COLO668 (cell line): Measurements from ENCODE around the gene ZNF735.
"Not testable (repeated sequence)": the region's sequence is repeated elsewhere in the genome, so short reads cannot be mapped to it uniquely, and the experiment has no call there.

Source experiments
- DNase-seq: peaks from one replicate; lab custom pipeline; 2025; ENCODE audit not compliant: unreplicated experiment; lab: John Stamatoyannopoulos, UW

The ZNF735 gene

DNA sequence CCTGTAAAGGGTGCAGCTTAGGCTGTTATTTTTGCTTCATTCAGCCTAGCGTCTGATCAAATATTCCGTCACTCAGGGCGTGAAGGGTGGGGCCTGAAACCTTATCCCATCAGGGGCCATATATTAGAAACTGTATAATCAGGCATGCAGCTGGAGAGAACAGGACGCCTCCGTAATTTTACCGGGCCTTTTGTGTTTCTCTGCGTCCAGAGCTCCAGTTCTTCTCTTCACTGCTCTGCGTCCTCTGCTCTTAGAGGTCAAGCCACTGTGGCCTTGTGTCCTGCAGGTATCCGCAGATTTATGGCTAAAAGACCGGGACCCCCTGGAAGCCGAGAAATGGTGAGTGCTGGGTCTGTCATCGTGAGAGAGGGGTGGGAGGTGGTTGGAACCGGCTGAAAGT, at the start of gene ZNF735:
TSS of gene ZNF735 (plus strand) at position 301 of the 400 bp plus-strand sequence. CDS start at position 301, 0 bp downstream.
- no peak for DNase-seq

- not testable (repeated sequence) for DNase-seq
These were observed 36.0 kb upstream of the ZNF735 start for GRCh38 chr7:64170974-64171373.

- no peak for DNase-seq
These were observed 32.7 kb upstream of the ZNF735 start for GRCh38 chr7:64174328-64174727.

- DNase-seq: no peak
These were observed 32.1 kb upstream of the ZNF735 start for GRCh38 chr7:64174941-64175340.

DNA sequence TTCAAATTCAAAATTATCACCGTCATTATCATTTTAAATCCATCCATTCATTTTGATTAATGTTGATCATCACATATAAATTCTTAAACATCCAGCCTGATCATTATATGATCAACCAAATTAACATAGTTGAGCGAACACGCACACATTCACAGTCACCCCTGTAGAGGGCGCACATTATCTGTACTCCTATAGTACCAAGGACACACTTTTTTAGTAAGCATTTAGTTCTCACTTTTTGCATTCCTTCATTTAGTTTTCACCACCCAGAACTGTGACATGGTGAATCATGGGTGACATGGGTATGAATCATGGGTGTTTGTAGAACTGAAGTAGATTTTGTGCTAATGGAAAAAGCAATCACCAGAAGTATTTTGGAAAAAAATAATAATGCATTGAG, 26.0 kb upstream of the ZNF735 start:
- peak; percentile 2 for DNase-seq

DNA sequence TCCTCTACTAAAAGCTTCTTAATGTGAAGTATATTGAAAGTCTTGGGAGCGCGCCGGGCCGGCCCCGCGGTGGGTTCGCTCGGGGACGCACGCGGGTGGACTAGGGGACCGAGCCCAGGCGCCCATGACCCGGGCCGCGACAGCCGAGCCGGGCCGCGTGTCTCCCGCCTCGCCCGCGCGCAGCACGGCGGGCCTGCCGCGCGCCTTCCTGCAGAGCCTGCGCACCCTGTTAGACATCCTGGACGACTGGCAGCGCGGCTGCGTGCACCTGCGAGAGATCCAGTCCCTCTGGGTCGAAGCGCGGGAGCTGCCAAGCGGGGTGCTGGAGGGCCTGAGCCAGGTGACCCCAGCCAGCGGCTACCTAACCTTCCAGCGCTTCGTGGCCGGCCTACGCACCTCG, 25.4 kb upstream of the ZNF735 start:
- no peak for DNase-seq

DNA sequence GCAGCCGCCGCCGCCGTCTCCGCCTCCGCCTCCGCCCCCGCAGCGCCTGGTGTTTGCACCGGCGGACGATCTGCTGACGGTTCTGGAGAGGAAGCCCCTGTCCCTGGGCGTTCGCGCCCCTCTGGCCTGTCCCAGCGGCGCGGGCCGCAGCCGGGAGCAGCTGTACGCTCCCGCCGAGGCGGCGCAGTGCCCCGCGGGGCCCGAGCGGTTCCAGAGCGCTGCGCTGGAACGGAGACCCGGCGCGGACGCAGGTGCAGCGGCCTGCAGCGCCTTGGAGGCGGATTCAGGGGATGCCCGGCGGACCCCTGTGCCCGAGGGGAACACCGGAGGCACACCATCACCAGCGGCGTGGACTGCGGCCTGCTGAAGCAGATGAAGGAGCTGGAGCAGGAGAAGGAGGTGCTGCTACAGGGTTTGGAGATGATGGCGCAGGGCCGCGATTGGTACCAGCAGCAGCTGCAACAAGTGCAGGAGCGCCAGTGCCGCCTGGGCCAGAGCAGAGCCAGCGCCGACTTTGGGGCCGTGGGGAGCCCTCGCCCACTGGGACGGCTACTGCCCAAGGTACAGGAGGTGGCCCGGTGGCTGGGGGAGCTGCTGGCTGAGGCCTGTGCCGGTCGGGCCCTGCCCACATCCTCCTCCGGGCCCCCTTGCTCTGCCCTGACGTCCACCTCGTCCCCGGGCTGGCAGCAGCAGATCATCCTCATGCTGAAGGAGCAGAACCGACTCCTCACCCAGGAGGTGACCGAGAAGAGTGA, 24.8 kb upstream of the ZNF735 start:
- DNase-seq: no peak

GRCh38 chr7:64183126-64183742, 23.8 kb upstream of the ZNF735 start:
- DNase-seq: peak; percentile 20

DNA sequence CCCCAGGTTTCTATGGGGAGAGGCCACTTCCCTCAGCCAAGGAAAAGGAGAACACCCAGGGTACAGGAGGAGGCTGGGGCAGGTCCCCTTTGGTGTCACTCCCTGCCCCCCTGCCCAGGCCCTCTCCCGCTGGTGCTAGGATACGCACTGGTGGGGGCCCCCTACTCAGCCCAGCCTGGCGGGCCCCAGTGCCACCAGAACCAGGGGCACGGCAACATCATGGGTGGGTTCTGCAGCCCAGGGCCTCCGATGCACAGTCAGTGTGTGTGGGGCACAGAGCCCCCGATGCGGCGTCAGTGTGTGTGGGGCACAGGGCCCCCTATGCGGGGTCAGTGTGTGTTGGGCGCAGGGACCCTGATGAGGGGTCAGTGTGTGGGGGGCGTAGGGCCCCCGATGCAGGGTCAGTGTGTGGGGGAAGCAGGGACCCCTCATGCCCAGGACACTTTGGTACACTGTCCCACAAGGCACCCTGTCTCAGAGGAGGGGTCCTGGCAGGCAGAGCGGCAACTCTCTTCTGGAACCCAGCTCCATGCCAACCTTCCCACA, 23.1 kb upstream of the ZNF735 start:
- no peak for DNase-seq

GRCh38 chr7:64184376-64184775, 22.6 kb upstream of the ZNF735 start:
- DNase-seq: no peak

DNA sequence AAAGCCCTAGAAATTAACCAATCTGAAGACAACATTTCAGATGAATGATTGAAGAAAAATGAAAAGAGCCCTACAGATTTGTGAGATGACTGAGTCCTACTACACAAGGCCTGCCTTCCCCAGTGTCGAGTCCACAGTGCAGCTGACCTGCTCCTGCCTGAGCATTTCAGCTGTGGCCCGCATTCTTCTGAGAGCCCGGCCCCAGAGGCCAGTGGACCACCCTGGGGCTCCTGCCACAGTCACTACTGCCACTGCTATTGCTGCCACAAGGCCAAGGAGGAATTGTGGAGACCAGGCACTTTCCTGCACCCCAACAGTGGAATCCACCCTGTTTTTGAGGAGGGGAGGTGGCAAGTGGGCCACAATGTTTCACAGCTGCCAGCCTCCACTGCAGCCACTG, 19.6 kb upstream of the ZNF735 start:
- no peak for DNase-seq

- no peak for DNase-seq
These were observed 14.8 kb upstream of the ZNF735 start for GRCh38 chr7:64192148-64192704.

GRCh38 chr7:64192775-64193174, 14.2 kb upstream of the ZNF735 start:
- no peak for DNase-seq

- DNase-seq: not testable (repeated sequence)
These were observed 12.8 kb downstream of the ZNF735 start for GRCh38 chr7:64219710-64220298.

DNA sequence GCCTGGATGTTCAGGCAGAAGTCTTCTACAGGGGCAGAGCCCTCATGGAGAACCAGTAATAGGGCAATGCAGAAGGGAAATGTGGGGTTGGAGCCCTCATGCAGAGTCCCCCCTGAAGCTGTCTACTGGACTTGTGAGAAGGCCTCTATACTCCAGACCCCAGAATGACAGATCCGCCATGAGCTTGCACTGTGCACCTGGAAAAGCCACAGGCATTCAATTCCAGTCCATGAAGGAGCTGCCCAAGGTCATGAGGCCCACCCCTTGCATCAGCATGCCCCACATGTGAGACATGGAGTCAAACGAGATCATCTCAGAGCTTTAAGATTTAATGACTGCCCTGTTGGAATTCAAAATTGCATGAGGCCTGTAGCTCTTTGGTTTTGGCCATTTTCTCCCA, 16.4 kb downstream of the ZNF735 start:
- no peak for DNase-seq

- DNase-seq: not testable (repeated sequence)
These were observed 21.2 kb downstream of the ZNF735 start, which contains the start of gene ZNF679 for GRCh38 chr7:64228174-64228573. TSS of gene ZNF679 (plus strand) at chr7:64228474. CDS start at chr7:64249118, 20,644 bp downstream.

DNA sequence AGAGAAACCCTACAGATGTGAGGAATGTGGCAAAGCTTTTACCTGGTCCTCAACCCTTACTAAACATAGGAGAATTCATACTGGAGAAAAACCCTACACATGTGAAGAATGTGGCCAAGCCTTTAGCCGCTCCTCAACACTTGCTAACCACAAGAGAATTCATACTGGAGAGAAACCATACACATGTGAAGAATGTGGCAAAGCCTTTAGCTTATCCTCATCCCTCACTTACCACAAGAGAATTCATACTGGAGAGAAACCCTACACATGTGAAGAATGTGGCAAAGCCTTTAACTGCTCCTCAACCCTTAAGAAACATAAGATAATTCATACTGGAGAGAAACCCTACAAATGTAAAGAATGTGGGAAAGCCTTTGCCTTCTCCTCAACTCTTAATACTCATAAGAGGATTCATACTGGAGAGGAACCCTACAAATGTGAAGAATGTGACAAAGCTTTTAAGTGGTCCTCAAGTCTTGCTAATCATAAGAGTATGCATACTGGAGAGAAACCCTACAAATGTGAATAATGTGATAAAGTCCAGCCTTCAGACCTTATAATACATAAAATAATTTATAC, 59.4 kb downstream of the ZNF735 start:
- DNase-seq: no peak
